Neural cell (in vitro differentiated cells): ENCODE data around the gene KRTAP2-2. TPM values are rescaled to one million over a fixed set of nuclear protein-coding genes. Genes with fewer than 3 reads are reported as not detected.
"Not testable (repeated sequence)": the region's sequence is repeated elsewhere in the genome, so short reads cannot be mapped to it uniquely, and the experiment has no call there.

ENCODE experiments used
- H2AFZ ChIP-seq: fragments of 200-600, 300-800 bp; sonication (generic), shearing (Covaris generic); 2 replicates; pipeline ENCODE4 v1.6.0; 2014; ENCODE audit warnings: low read depth, mild to moderate bottlenecking, antibody characterized with exemption, low read length, moderate library complexity
- H3F3A ChIP-seq: fragments of 200-600 bp; shearing (Covaris generic); 2 replicates; pipeline ENCODE4 v1.6.1; 2016; ENCODE audit warnings: mild to moderate bottlenecking, moderate library complexity, mixed read lengths, antibody characterized with exemption, low read length; ENCODE audit not compliant: insufficient read depth, poor library complexity, severe bottlenecking
- H3K27ac ChIP-seq: fragments of 200-600, 300-800 bp; sonication (generic), shearing (Covaris generic); 2 replicates; pipeline ENCODE4 v1.5.1; 2014; ENCODE audit warnings: mild to moderate bottlenecking, low read length, moderate library complexity
- H3K27me3 ChIP-seq: fragments of 300-800, 200-600 bp; sonication (generic), shearing (Covaris generic); 2 replicates; pipeline ENCODE4 v1.6.0; 2014; ENCODE audit warnings: mild to moderate bottlenecking, low read depth, low read length, moderate library complexity; ENCODE audit not compliant: insufficient read depth
- H3K36me3 ChIP-seq: fragments of 300-800, 200-600 bp; sonication (generic), shearing (Covaris generic); 2 replicates; pipeline ENCODE4 v1.5.1; 2014; ENCODE audit warnings: mild to moderate bottlenecking, antibody characterized with exemption, low read length, moderate library complexity; ENCODE audit not compliant: insufficient read depth
- H3K4me2 ChIP-seq: fragments of 300-800, 200-600 bp; sonication (generic), shearing (Covaris generic); 2 replicates; pipeline ENCODE4 v1.6.0; 2014; ENCODE audit warnings: mild to moderate bottlenecking, low read length
- H3K4me3 ChIP-seq: fragments of 300-800, 200-600 bp; sonication (generic), shearing (Covaris generic); 2 replicates; pipeline ENCODE4 v1.5.1; 2014; ENCODE audit warnings: mild to moderate bottlenecking, low read length, moderate library complexity
- H3K79me2 ChIP-seq: fragments of 200-600 bp; shearing (Covaris generic); replicated peaks from 2 replicates; pipeline ENCODE4 v1.6.0; 2014; ENCODE audit warnings: mild to moderate bottlenecking, low read length, moderate library complexity; ENCODE audit not compliant: insufficient read depth
- H3K9ac ChIP-seq: fragments of 300-800, 200-600 bp; sonication (generic), shearing (Covaris generic); 2 replicates; pipeline ENCODE4 v1.6.1; 2016; ENCODE audit warnings: mild to moderate bottlenecking, low read length, mixed read lengths
- H3K9me2 ChIP-seq: fragments of 200-600 bp; shearing (Covaris generic); 2 replicates; pipeline ENCODE4 v1.6.1; 2016; ENCODE audit warnings: mild to moderate bottlenecking, low read length, mixed read lengths; ENCODE audit not compliant: insufficient read depth
- H3K9me3 ChIP-seq: fragments of 200-600, 300-800 bp; sonication (generic), shearing (Covaris generic); 2 replicates; pipeline ENCODE4 v1.6.1; 2016; ENCODE audit warnings: mild to moderate bottlenecking, mixed run types, low read length, moderate library complexity, mixed read lengths
- H4K20me1 ChIP-seq: fragments of 200-600 bp; shearing (Covaris generic); 2 replicates; pipeline ENCODE4 v1.6.1; 2016; ENCODE audit warnings: mild to moderate bottlenecking, mixed run types; ENCODE audit not compliant: insufficient read depth
- CTCF ChIP-seq: fragments of 450-650 bp; IDR thresholded peaks from 2 replicates; pipeline ENCODE4 v1.5.1; 2014; ENCODE audit warnings: antibody characterized with exemption, mild to moderate bottlenecking, moderate library complexity; ENCODE audit not compliant: poor library complexity, severe bottlenecking
- REST ChIP-seq: IDR thresholded peaks from 2 replicates; pipeline ENCODE4 v1.6.1; 2012; ENCODE audit warnings: borderline replicate concordance
- polyA plus RNA-seq: library from polyadenylated mRNA; depleted of rRNA; stranded (reverse); fragments of >200 nt; gene quantifications from 2 replicates; pipeline ENCODE4 v1.2.3, GENCODE V29; 2014

The KRTAP2-2 gene
- polyA plus RNA-seq, 1 donor from 2014 or later: not detected

- Histone ChIP-seq H3K79me2 (no peaks in the 10 kb centered on the region), H3K36me3 (no peaks in the 10 kb centered on the region), H2AFZ (no peak overlapping the region), H3K9me2 (no peaks in the 10 kb centered on the region), H3K9ac (no peak overlapping the region), H3K9me3 (no peaks in the 10 kb centered on the region), H3K4me3 (no peak overlapping the region), H3K27ac (no peak overlapping the region), H3F3A (no peaks in the 10 kb centered on the region), H4K20me1 (no peaks in the 10 kb centered on the region), H3K4me2 (no peak overlapping the region), H3K27me3 (no peaks in the 10 kb centered on the region)
- no peak for TF ChIP-seq CTCF
- TF ChIP-seq REST: no peak
Measured at GRCh38 chr17:41096055-41096454, 41.0 kb upstream of the KRTAP2-2 start.

- not testable (repeated sequence) for H3K27ac ChIP-seq, H3K36me3 ChIP-seq, H3K4me2 ChIP-seq, H3F3A ChIP-seq, H3K79me2 ChIP-seq, H4K20me1 ChIP-seq, H3K9me2 ChIP-seq, H2AFZ ChIP-seq, H3K9me3 ChIP-seq, H3K9ac ChIP-seq, H3K27me3 ChIP-seq, H3K4me3 ChIP-seq
Measured at GRCh38 chr17:41088760-41089352, 33.8 kb upstream of the KRTAP2-2 start.

- H3K4me2 ChIP-seq, H3K36me3 ChIP-seq, H3K79me2 ChIP-seq, H3K9ac ChIP-seq, H3K27ac ChIP-seq, H4K20me1 ChIP-seq, H3F3A ChIP-seq, H3K4me3 ChIP-seq, H3K9me2 ChIP-seq, H2AFZ ChIP-seq, H3K9me3 ChIP-seq, H3K27me3 ChIP-seq: not testable (repeated sequence)
Measured at GRCh38 chr17:41084100-41084856, 29.2 kb upstream of the KRTAP2-2 start, which contains the start of gene KRTAP4-7. TSS of gene KRTAP4-7 (plus strand) at chr17:41084150. CDS start at chr17:41084207, 57 bp downstream.

GRCh38 chr17:41083427-41083826 lies 28.4 kb upstream of the KRTAP2-2 start:
- not testable (repeated sequence) for H3K9me2 ChIP-seq

More at GRCh38 chr17:41083427-41083826, 28.4 kb upstream of the KRTAP2-2 start:
- not testable (repeated sequence) for H3F3A ChIP-seq, H3K9ac ChIP-seq, H3K36me3 ChIP-seq, H3K4me2 ChIP-seq, H4K20me1 ChIP-seq, H3K27me3 ChIP-seq, H3K4me3 ChIP-seq, H3K27ac ChIP-seq, H3K79me2 ChIP-seq, H2AFZ ChIP-seq, H3K9me3 ChIP-seq
